GM19351 (cell line): ENCODE measurements around the gene PLA2G2C.
"Not testable (repeated sequence)": the region's sequence is repeated elsewhere in the genome, so short reads cannot be mapped to it uniquely, and the experiment has no call there.

Experiments
- ATAC-seq: cut with Tn5 transposase; IDR thresholded peaks from one replicate; pipeline ENCODE4 v1.9.1; 2021; ENCODE audit warnings: mild to moderate bottlenecking, moderate library complexity; ENCODE audit not compliant: unreplicated experiment

Gene PLA2G2C

DNA sequence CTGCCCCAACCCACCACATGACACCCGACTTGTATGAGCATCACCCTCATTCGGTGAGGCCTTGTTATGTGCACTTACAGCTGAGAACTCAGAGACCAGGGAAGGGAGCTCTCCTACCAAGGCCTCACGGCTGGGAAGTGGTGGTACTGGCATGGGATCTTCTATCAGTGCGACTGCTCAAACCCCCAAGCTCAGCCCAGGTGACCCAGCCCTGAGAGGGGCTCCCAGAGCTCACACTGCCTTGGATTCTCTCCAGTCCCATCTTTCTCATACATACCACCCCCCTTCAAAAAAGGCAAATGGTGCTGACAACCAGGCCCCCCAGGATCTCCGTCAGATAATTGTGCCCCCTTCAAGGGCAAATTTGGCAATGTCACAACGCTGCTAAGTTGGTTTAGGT, 48.0 kb downstream of the PLA2G2C start:
- no peak for ATAC-seq

DNA sequence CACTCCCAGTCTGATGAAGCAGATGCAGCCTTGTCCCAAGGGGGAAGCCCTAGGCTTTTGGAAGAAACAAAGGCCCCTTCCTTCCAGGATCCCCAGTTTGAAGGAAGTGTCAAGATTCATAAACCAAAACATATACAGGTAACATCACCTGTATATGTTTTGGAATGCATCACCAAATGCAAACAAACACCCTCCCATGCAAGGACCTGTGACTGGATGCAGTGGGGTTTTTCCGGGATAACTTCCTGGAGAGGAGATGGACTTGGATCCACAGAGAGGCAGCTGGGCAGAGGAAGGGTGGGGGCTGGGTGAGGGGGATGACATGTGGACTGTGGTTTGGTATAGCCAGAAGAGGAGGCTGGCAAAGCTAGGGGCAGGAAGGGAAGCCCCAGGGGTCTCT, 48.7 kb downstream of the PLA2G2C start:
- ATAC-seq: no peak

DNA sequence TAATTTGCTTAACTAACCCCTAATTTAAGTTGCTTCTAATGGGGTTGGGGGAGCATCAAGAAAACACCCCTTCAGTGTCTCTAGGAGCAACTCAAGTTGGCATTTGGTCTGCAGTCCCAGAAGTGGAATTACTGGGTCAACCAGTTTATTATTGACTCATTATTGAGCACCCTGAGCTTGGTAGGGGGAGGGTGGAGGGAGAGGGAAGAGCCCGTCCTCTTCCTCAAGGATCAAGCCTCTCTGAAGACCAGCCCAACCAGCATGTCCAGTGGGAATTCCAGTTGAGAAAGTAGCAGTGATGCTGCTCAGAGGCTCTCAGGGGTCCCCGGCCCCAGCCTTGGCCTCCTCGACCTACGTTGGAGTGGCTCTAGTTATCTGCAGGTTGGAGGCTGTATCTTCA, 49.3 kb downstream of the PLA2G2C start:
- no peak for ATAC-seq

DNA sequence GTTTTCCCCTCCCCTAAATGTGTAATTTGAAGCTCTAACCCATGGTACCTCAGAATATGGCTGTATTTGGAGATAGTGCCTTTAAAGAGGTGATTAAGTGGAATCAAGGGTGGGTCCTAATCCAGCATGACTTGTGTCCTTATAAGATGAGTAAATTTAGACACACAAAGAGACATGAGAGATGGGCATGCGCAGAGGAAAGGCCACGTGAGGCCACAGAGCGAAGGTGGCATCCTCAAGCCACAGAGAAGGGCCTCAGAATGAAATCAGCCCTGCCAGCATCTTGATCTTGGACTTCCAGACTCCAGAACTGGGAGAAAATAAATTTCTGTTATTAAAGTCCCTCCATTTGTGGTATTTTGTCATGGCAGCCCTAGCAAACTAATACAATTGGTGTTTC, 50.1 kb downstream of the PLA2G2C start:
- ATAC-seq: no peak

DNA sequence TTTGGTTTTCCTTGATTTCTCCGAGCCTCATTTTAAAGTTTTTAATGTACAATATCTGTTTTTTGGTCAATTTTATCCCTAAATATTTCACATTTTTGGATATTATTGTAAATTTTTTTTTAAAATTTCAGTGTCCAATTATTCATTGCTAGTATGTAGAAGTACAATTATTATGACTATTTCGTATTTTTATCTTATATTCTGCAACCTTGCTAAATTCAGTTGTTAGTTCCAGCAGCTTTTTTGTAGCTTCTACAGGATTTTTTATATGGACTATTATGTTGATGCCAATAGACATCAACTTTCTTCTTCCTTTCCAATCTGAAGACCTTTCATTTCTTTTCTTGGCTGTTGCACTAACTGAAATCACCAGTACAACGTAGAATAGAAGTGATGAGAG, 51.3 kb downstream of the PLA2G2C start:
- ATAC-seq: no peak

DNA sequence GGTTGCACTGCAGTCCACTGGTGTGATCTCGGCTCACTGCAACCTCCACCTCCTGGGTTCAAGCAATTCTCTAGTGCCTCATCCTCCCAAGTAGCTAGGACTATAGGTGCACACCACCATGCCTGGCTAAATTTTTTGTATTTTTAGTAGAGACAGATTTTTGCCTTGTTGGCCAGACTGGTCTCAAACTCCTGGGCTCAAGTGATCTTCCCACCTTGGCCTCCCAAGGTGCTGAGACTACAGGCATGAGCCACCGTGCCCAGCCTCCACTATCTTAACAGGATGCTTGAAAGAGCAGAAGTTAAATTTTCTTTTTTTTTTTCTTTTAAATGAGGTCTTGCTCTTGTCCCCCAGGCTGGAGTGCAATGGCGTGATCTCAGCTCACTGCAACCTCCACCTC, 55.8 kb downstream of the PLA2G2C start:
- not testable (repeated sequence) for ATAC-seq

DNA sequence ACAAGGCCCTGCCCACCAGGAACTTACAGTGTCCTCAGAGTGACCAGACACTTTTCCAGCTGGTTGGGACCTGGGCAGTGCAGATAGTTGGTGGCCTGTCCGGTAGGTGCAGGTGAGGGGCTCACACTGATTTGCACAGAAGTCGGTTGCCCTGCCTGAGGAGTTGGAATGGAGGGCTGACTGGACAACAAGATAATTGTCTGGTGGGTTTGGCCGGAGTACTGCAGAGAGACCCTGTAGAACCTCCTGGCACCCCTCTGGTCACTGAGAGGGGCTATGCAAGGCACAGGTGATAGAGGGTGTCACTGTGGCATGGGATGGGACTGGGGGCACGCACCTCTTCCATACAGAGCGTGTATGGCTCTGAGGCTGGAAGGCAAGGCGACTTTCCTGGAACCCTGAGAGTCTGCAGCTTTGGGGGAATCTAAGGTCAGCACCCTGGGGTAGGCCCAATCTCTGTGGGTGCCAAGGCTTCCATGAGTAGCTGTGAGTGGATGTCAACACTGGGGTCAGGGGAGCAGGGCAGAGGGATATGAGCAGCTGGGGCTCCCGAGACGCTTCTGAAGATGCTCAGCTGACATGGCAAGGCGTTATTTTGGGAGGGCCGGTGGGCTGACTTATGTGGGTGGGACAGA, 59.4 kb downstream of the PLA2G2C start:
- ATAC-seq: no peak

DNA sequence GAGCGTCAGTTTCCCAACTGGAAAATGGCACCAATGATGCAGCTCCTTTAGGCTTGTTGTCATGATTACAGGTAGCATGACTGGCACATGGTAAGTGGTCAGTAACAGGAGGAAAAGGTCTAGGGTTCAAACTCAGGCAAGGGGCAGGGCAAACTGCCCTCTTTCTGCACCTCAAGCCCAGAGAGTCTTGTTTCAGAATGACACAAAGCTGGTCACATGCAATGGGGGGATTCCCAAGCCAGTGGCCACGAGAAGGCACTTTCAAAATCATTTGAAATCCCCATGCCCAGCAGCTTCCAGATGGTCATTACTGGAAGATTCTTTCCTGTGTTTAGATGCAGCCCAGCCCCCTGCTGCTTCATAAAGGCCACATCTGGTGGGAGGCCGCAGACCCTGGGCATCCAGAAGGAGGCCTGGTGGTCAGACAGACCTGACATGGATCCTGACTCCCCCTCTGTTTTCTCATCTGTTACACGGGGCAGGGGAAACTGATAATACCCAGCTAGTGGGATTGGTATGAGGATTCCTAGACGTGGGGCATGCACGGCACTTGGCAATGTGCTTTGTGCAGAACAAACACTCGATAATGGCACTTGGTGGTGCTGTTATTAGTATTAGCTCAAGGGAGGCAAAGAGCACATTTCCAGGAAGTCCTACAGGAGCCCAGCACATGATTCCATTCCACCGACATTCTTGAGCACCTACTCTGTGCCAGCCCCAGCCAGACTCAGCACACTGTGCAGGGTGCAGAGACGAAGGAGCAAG, 60.1 kb downstream of the PLA2G2C start:
- peak; percentile 57 for ATAC-seq

DNA sequence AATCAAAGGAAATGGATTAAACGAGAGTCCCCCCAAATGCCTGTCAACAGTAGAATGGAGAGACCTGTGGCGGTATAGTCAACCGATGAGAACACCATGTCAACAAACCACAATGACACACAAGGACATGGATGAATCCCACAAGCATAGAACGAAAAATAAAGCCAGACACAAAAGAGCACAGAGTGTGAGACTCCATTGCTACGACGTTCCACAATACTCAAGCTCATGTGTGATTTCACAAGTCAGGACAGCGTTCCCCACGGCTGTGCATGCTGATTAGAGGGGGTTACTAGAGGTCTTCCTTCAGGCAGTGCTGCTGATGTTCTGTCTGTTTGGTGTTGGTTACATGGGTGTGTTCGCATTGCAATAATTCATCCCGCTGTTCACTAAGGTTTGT, 61.2 kb downstream of the PLA2G2C start:
- ATAC-seq: no peak

DNA sequence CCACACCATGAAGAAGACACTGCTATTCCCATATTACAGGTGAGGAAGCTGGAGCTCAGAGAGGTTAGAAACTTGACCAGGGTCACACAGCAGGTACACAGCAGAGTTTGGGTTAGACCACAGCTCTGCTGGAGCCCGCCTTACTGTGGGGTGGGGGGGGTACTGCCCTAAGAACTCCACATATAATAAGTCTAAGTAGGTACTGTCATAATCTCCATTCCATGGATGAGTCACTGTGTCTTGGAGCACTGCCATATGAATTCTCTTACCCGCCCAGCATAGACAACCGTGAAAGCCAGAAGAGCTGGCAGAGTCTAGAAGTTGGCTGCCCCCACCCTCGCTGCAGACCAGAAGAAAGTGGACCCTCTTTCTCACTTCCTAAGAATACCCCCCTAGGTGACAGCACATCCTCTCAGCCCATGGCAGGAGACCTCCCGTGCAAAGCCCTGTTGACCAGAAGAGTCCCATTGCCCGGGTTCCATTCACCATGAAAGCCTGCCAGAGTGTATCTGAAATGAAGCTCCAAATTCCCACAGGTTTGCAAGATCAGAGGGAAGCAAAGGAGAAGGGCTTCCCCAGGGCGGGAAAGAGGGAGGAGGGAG, 61.8 kb downstream of the PLA2G2C start:
- ATAC-seq: no peak

DNA sequence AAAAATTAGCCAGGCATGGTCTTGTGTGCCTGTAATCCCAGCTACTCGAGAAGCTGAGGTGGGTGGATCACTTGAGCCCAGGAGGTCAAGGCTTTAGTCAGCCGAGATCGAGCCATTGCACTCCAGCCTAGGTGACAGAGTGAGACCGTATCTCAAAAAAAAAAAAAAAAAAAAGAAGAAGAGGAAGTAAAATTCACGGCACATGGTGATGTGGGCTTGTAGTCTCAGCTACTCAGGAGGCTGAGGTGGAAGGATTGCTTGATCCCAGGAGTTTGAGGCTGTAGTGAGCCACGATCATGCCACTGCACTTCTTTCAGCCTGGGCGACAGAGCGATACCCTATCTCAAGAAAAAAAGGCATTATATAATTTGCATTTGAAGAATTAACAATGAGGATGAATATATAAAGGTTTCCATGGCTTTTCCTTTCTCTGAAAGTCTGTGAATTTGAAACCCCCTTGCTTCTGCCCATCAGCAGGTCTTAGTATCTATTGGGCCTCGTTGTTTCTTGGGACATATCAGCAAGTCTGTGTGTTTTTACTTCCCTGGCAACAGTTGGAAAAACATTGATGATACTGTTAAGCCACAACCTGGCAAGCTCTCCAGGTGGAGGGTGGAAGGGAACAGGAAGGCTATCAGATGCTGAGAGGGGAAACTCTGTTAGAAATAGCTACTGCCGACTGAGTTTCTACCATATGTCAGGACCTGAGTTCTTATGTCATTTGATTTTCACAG, 62.4 kb downstream of the PLA2G2C start:
- no peak for ATAC-seq

DNA sequence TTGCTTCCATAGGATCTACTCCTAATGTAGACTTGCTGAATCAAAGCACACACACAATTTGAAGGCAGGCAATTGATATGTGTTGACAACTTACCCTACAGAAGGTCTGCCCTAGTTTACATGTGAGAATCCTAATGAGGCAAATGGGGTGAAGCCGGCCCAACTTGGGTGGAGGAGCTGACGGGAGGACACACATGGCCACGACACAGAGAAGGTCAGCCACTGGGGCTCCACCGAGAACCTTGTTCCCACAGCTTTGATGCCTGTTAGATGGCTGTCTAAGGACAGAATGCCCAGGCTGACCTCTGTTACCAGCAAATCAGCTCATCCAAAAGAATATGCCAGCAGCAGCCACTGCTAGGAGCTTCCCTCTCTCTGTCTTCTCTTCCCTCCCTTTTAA, 65.5 kb downstream of the PLA2G2C start:
- no peak for ATAC-seq

DNA sequence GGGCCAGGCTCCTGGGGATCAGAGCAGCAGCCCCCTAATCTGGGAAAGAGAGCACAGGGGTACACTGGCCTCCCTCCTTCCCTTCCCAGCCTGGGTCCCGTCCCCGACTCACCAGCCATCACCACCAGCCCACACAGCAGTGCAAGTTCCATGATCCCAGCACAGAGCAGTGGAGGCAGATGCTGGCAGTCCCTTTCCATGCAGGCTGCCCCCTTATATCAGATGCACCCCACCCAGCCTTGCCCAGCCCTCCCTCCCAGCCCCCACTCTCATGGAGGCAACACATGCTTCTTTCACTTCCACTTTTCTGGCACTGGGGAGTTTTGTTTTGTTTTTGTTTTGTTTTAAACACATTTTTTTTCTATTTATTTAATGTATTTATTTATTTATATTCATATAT, 67.0 kb downstream of the PLA2G2C start, which contains the start of gene PLA2G2D:
TSS of gene PLA2G2D (minus strand) at position 190 of the 400 bp plus-strand sequence. CDS start at position 152, 38 bp downstream.
- ATAC-seq: no peak

DNA sequence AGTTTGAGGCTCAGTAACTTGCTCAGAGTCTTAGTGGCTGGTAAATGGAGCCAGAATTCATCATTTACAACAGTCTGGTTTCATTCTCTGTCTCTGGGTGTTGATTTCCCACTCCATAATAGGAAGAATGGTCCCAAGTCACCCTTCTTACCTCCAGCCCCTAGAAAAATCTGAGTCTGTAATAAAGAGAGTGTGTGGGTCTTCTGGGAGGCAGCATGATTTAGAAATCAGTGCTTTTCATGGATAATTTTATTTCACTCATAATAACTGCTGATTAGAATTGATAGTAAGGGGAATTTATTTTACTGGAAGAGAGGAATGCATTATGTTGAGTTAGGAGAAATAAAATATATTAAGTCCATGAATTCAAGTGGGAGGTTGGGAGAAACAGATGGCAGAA, 69.1 kb downstream of the PLA2G2C start:
- no peak for ATAC-seq

DNA sequence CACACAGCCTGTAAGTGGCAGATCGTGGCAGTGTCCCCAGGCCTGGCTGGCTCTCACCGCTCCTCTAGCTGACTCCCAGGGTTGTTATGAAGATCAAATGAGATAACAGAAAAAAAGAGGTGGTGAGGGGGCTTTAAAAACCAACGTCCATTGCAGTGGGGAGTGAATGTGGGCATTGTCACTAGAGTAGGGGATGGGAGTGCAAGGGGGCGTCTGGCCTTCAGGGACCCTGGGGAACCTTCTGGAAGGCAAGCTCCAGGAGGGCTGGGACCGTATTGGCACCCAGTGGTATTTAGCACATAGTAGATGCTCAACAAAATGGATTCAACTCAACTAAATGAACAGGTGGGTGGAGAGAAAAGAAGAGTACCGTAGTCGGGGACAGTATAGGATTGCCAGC, 70.4 kb downstream of the PLA2G2C start:
- no peak for ATAC-seq

DNA sequence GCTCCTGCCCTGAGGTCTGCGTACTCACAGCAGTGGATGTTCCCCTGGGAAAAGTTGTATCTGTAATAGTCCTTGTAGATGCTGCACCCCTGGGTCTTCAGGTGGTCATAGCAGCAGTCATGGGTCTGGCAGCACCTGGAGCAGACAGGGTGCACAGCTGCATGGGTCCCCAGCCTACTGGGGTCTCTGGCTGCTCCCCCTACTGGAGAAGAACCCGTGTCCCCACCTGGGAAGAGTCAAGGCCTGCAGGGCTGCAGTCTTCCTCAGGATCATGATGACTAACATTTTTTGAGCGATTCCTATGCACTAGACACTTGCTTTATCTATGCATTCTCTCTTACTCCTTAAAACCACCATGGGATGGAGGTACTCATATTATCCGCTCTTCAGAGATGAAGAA, 70.8 kb downstream of the PLA2G2C start:
- ATAC-seq: no peak

DNA sequence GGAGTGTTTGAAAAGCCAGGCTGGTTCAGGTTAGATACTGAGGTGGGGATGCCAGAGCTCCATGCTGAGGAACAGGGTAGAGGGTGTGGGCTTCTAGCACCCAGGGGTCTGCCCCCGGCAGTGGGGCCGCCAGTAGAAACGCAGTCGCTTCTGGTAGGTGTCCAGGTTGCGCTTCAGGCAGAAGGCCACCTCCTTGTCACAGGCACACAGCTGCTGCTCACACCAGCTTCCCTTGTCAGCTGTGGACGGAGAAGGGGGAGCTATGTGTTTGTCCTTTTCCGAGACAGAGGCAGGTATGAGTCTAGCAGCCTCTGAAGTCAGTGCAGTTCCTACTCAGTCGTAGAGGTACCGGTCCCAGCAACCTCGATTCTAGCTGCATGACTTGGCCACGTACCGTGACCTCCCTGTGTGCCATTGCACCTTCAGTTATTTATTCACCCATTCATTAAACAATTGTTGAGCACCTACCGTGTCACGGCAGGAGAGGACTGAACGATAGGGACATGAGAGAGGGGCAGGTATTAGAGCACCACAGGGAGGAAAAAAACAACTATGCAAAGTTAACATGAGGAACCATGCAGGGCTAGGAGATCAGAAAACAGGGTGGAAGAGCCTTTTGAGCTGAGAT, 72.2 kb downstream of the PLA2G2C start:
- no peak for ATAC-seq
